H1 (cell line): ENCODE data around the gene CASR. TPM values are rescaled to one million over a fixed set of nuclear protein-coding genes. Genes with fewer than 3 reads are reported as not detected.

Experiments
- CTCF ChIA-PET: fragments of 300-600 bp; sonication (Branson Sonifier 250); formaldehyde crosslinking; loops from one replicate; lab custom pipeline; 2021; ENCODE audit not compliant: partially characterized antibody; lab: Charles Lee
- POLR2A ChIA-PET: fragments of 300-600 bp; sonication (Branson Sonifier 250); formaldehyde crosslinking; loops from one replicate; lab custom pipeline; 2021; ENCODE audit warnings: inconsistent platforms; ENCODE audit not compliant: partially characterized antibody; lab: Charles Lee
- DNase-seq, 2 experiments: peaks; one replicate each; pipeline versions ENCODE4 v3.0.0 to v3.0.0-alpha.2; 2010 to 2022; ENCODE audit warnings: low spot score in 2 of 2, low read depth in 1 of 2, mixed read lengths in 1 of 2
- FAIRE-seq: peaks from 2 replicates; lab custom pipeline; 2011; peaks lifted over from hg19 to GRCh38; lab: Jason Lieb, UNC
- H2AFZ ChIP-seq: 2 replicates; pipeline ENCODE4 v1.8.1; 2012; ENCODE audit warnings: low read length, inconsistent platforms
- H2AK5ac ChIP-seq: 2 replicates; pipeline ENCODE4 v1.6.1; 2013; ENCODE audit warnings: low read depth, low read length
- H2BK120ac ChIP-seq: replicated peaks from 2 replicates; pipeline ENCODE3; 2013; ENCODE audit warnings: low read depth, low read length, inconsistent platforms
- H2BK12ac ChIP-seq: 2 replicates; pipeline ENCODE4 v1.6.1; 2013; ENCODE audit warnings: low read depth, low read length
- H2BK15ac ChIP-seq: 2 replicates; pipeline ENCODE4 v1.6.1; 2013; ENCODE audit warnings: low read length
- H2BK20ac ChIP-seq: 2 replicates; pipeline ENCODE4 v1.6.1; 2013; ENCODE audit warnings: low read length
- H2BK5ac ChIP-seq: 2 replicates; pipeline ENCODE4 v1.6.1; 2013; ENCODE audit warnings: low read depth, low read length
- H3K14ac ChIP-seq: 2 replicates; pipeline ENCODE4 v1.6.1; 2013; ENCODE audit warnings: inconsistent platforms; ENCODE audit not compliant: insufficient read length
- H3K18ac ChIP-seq: 2 replicates; pipeline ENCODE4 v1.6.1; 2013; ENCODE audit warnings: low read length; ENCODE audit errors: extremely low read depth
- H3K23ac ChIP-seq: 2 replicates; pipeline ENCODE4 v1.6.1; 2013; ENCODE audit warnings: inconsistent platforms; ENCODE audit not compliant: insufficient read length
- H3K23me2 ChIP-seq: 2 replicates; pipeline ENCODE4 v1.6.1; 2013; ENCODE audit warnings: low read depth, low read length
- H3K27ac ChIP-seq: 2 replicates; pipeline ENCODE4 v1.6.1; 2011; ENCODE audit warnings: low read depth, low read length, inconsistent platforms
- H3K27me3 ChIP-seq, 4 experiments: replicated peaks in 1 of 4; 1 replicate in 1 of 4; 2 replicates in 3 of 4; pipeline versions ENCODE4 v1.6.1 to v1.8.1; 2011 to 2013; ENCODE audit warnings: low read length in 3 of 4, mild to moderate bottlenecking in 3 of 4, inconsistent platforms in 2 of 4, mixed read lengths in 2 of 4, moderate library complexity in 1 of 4; ENCODE audit not compliant: control insufficient read depth in 3 of 4, insufficient read depth in 3 of 4; ENCODE audit errors: extremely low read depth in 1 of 4
- H3K36me3 ChIP-seq, 4 experiments: 2 replicates each; pipeline versions ENCODE4 v1.6.1 to v1.8.1; 2011 to 2013; ENCODE audit warnings: mild to moderate bottlenecking in 4 of 4, low read length in 3 of 4, moderate library complexity in 2 of 4, control low read depth in 1 of 4, inconsistent platforms in 1 of 4; ENCODE audit not compliant: insufficient read depth in 4 of 4, control insufficient read depth in 2 of 4
- H3K4ac ChIP-seq: replicated peaks from 2 replicates; pipeline ENCODE3; 2013; ENCODE audit warnings: low read length, low read depth, mixed read lengths, inconsistent platforms; ENCODE audit not compliant: insufficient read length
- H3K4me1 ChIP-seq, 4 experiments: replicated peaks in 1 of 4; 1 replicate in 1 of 4; 2 replicates in 3 of 4; pipeline versions ENCODE4 v1.6.1 to v1.8.1; 2011 to 2013; ENCODE audit warnings: low read length in 3 of 4, inconsistent platforms in 2 of 4, mixed read lengths in 1 of 4; ENCODE audit not compliant: insufficient read depth in 4 of 4, control insufficient read depth in 3 of 4
- H3K4me2 ChIP-seq, 2 experiments: 2 replicates each; pipeline versions ENCODE4 v1.6.1 to v1.8.1; 2011 to 2013; ENCODE audit warnings: low read depth in 2 of 2, low read length in 2 of 2, control low read depth in 1 of 2, inconsistent platforms in 1 of 2, mild to moderate bottlenecking in 1 of 2; ENCODE audit not compliant: insufficient read depth in 1 of 2
- H3K4me3 ChIP-seq, 4 experiments: fragments of 200-600, 300-600 bp in 1 of 4; sonication (generic), shearing (Covaris generic), sonication (Bioruptor Twin) in 1 of 4; 2 replicates each; pipeline versions ENCODE4 v1.5.1 to v1.8.1; 2011 to 2016; ENCODE audit warnings: low read length in 4 of 4, low read depth in 3 of 4, control low read depth in 2 of 4, inconsistent platforms in 2 of 4, mild to moderate bottlenecking in 2 of 4, mixed read lengths in 1 of 4, moderate library complexity in 1 of 4; ENCODE audit not compliant: insufficient read depth in 2 of 4; ENCODE audit errors: extremely low read depth in 1 of 4
- H3K56ac ChIP-seq: replicated peaks from 2 replicates; pipeline ENCODE3; 2013; ENCODE audit warnings: low read depth, mild to moderate bottlenecking, mixed read lengths, low read length, inconsistent platforms; ENCODE audit not compliant: insufficient read length
- H3K79me1 ChIP-seq: 2 replicates; pipeline ENCODE4 v1.6.1; 2013; ENCODE audit warnings: low read depth, low read length, control low read depth
- H3K79me2 ChIP-seq, 2 experiments: 2 replicates each; pipeline versions ENCODE4 v1.6.1 to v1.8.1; 2012 to 2013; ENCODE audit warnings: low read length in 2 of 2, mild to moderate bottlenecking in 2 of 2, inconsistent platforms in 1 of 2; ENCODE audit not compliant: insufficient read depth in 2 of 2, control insufficient read depth in 1 of 2
- H3K9ac ChIP-seq, 4 experiments: replicated peaks in 1 of 4; 1 replicate in 1 of 4; 2 replicates in 3 of 4; pipeline versions ENCODE4 v1.6.1 to v1.8.1; 2011 to 2013; ENCODE audit warnings: low read depth in 3 of 4, low read length in 3 of 4, control low read depth in 2 of 4, mild to moderate bottlenecking in 2 of 4, moderate library complexity in 2 of 4, inconsistent platforms in 1 of 4; ENCODE audit errors: extremely low read depth in 1 of 4
- H3K9me3 ChIP-seq, 2 experiments: 2 replicates each; pipeline versions ENCODE4 v1.6.1 to v1.8.1; 2012 to 2013; ENCODE audit warnings: mild to moderate bottlenecking in 2 of 2, moderate library complexity in 2 of 2, control low read depth in 1 of 2, inconsistent platforms in 1 of 2, low read depth in 1 of 2, low read length in 1 of 2, mixed read lengths in 1 of 2; ENCODE audit not compliant: insufficient read depth in 2 of 2
- H4K20me1 ChIP-seq, 2 experiments: replicated peaks in 1 of 2; 2 replicates each; pipeline versions ENCODE3 to v1.8.1; 2011 to 2013; ENCODE audit warnings: inconsistent platforms in 2 of 2, low read length in 2 of 2, mild to moderate bottlenecking in 1 of 2; ENCODE audit not compliant: insufficient read depth in 2 of 2, control insufficient read depth in 1 of 2
- H4K5ac ChIP-seq: 2 replicates; pipeline ENCODE4 v1.6.1; 2013; ENCODE audit warnings: low read length, low read depth, mixed read lengths, inconsistent platforms; ENCODE audit not compliant: insufficient read length
- H4K8ac ChIP-seq: 2 replicates; pipeline ENCODE4 v1.8.0; 2013; ENCODE audit warnings: mild to moderate bottlenecking, moderate library complexity, low read length, inconsistent platforms; ENCODE audit not compliant: insufficient read depth; ENCODE audit errors: extremely low read depth
- H4K91ac ChIP-seq: replicated peaks from 2 replicates; pipeline ENCODE3; 2013; ENCODE audit warnings: low read length, mixed read lengths, inconsistent platforms; ENCODE audit not compliant: insufficient read length
- BRCA1 ChIP-seq: IDR thresholded peaks from 2 replicates; pipeline ENCODE4 v1.6.1; 2012; ENCODE audit warnings: low read depth, low read length, improper control_type of control experiment
- EP300 ChIP-seq, 2 experiments: IDR thresholded peaks; 1 replicate in 1 of 2; 2 replicates in 1 of 2; pipeline ENCODE4 v1.6.1; 2011 to 2012; ENCODE audit warnings: low read depth in 2 of 2, low read length in 2 of 2, mild to moderate bottlenecking in 2 of 2, borderline replicate concordance in 1 of 2, inconsistent platforms in 1 of 2, moderate library complexity in 1 of 2
- FOSL1 ChIP-seq: IDR thresholded peaks from 2 replicates; pipeline ENCODE4 v1.6.1; 2011; ENCODE audit warnings: mild to moderate bottlenecking, low read depth, low read length, moderate library complexity; ENCODE audit not compliant: insufficient read depth
- JUN ChIP-seq: IDR thresholded peaks from 2 replicates; pipeline ENCODE4 v1.6.1; 2011; ENCODE audit warnings: low read depth, mild to moderate bottlenecking, improper control_type of control experiment, low read length
- SIN3A ChIP-seq, 2 experiments: IDR thresholded peaks in 1 of 2; conservative IDR thresholded peaks in 1 of 2; 2 replicates each; pipeline ENCODE4 v1.6.1; 2011 to 2012; ENCODE audit warnings: low read length in 2 of 2, improper control_type of control experiment in 1 of 2, low read depth in 1 of 2, mild to moderate bottlenecking in 1 of 2
- WGBS, 2 experiments: shearing (Covaris generic) in 1 of 2; methylation state at CpG; one replicate each; pipeline versions ENCODE4 v1.1.6 to v1.1.7; 2013 to 2015; ENCODE audit warnings: low lambda C conversion rate in 2 of 2, mixed read lengths in 2 of 2, inconsistent platforms in 1 of 2, low coverage in 1 of 2, missing lambda C conversion rate in 1 of 2; ENCODE audit not compliant: insufficient replicate concordance in 2 of 2, insufficient coverage in 1 of 2, insufficient read length in 1 of 2; ENCODE audit errors: extremely low coverage in 1 of 2, missing lambda C conversion rate in 1 of 2; 5-methylcytosine and 5-hydroxymethylcytosine counted together
- polyA plus RNA-seq, 7 experiments: library from polyadenylated mRNA; depleted of rRNA in 3 of 7; stranded (reverse) in 5 of 7; unstranded in 2 of 7; fragments of >200 nt in 5 of 7; fragments of 200-250 nt in 2 of 7; gene quantifications; 1 replicate in 5 of 7; 2 replicates in 1 of 7; 4 replicates in 1 of 7; pipeline versions ENCODE4 v1.2.1 to v1.2.3, GENCODE V29; 2011 to 2013; ENCODE audit warnings: missing spikeins in 2 of 7, mixed read lengths in 2 of 7
- total RNA-seq: library from RNA; stranded (reverse); fragmentation: NEBNext Ultra II Directional; extraction: Animal tissue kit (Norgen Biotek cat#: 25700); gene quantifications from 2 replicates; pipeline ENCODE4 v1.2.1, GENCODE V29; 2021

Gene CASR
- total and polyA plus RNA-seq, 2 of the 8 experiments (the other 6 are each of a cell fraction or from before 2014, with no cell fraction given) = 0.36 to 0.58 TPM

- H2BK12ac ChIP-seq = no peak overlapping the region
- TF ChIP-seq SIN3A (conservative IDR thresholded peaks at IDR 0.05 in 1 of 2, IDR thresholded peaks at IDR 0.05 in 1 of 2; ENCODE audit: low read depth in 1 of 2, low read length in 2 of 2) (no peak), FOSL1 (no peak), EP300 (IDR thresholded peaks at IDR 0.05; ENCODE audit: borderline replicate concordance in 1 of 2, low read depth in 2 of 2, low read length in 2 of 2) (no peak), JUN (no peak), BRCA1 (no peak)
- no peaks in the 10 kb centered on the region for H3K36me3 ChIP-seq
- H3K56ac ChIP-seq = no peak overlapping the region
- DNase-seq (no peak), FAIRE-seq (no peak)
- H2AK5ac ChIP-seq = no peak overlapping the region
- H3K79me2 ChIP-seq = no peaks in the 10 kb centered on the region
- H3K9ac ChIP-seq = no peak overlapping the region
- H2BK120ac ChIP-seq = no peak overlapping the region
- peaks cover 0 to 4% of the 10 kb centered on the region in 2 experiments; a peak in 1 of 4 replicates for H3K9me3 ChIP-seq
- H4K8ac ChIP-seq = no peak overlapping the region
- no peak overlapping the region for H3K14ac ChIP-seq
- no peak overlapping the region for H3K4me3 ChIP-seq
- H3K23me2 ChIP-seq = no peaks in the 10 kb centered on the region; the same call in 1 of the 2 replicates
- no peaks in the 10 kb centered on the region for H4K20me1 ChIP-seq
- H3K18ac ChIP-seq = no peak overlapping the region
- H3K4me1 ChIP-seq = peaks cover 0 to 3% (median 0%) of the 10 kb centered on the region in 4 experiments; a peak in 1 of 7 replicates
- H3K27me3 ChIP-seq = no peaks in the 10 kb centered on the region
- POLR2A ChIA-PET = no interaction called here
- no peak overlapping the region for H3K23ac ChIP-seq
- no peak overlapping the region for H2BK5ac ChIP-seq
- no peak overlapping the region for H3K4ac ChIP-seq
- no peak overlapping the region for H2BK15ac ChIP-seq
- WGBS, 2 experiments = 87% methylated on average over 18 of the region's 23 CpGs; no CpG with 5 or more reads in 1 of the 2 experiments
- H4K91ac ChIP-seq = no peak overlapping the region
- no peak overlapping the region for H4K5ac ChIP-seq
- CTCF ChIA-PET = no interaction called here
- H3K27ac ChIP-seq = no peak overlapping the region
- no peak overlapping the region for H2BK20ac ChIP-seq
- H2AFZ ChIP-seq = peak overlapping the region; percentile 25; the same call in 1 of the 2 replicates
- no peaks in the 10 kb centered on the region for H3K79me1 ChIP-seq
- H3K4me2 ChIP-seq = no peak overlapping the region
These were observed 46.7 kb downstream of the CASR start for GRCh38 chr3:122230174-122230573.
